ENCODE results near the gene CMC4. TPM values are rescaled to one million over a fixed set of nuclear protein-coding genes. Genes with fewer than 3 reads are reported as not detected.

The CMC4 gene
- total and polyA plus RNA-seq, 2 donors (not counting 1 experiment from before 2014, with no cell fraction given) = 8.1 to 9.6 TPM

DNA sequence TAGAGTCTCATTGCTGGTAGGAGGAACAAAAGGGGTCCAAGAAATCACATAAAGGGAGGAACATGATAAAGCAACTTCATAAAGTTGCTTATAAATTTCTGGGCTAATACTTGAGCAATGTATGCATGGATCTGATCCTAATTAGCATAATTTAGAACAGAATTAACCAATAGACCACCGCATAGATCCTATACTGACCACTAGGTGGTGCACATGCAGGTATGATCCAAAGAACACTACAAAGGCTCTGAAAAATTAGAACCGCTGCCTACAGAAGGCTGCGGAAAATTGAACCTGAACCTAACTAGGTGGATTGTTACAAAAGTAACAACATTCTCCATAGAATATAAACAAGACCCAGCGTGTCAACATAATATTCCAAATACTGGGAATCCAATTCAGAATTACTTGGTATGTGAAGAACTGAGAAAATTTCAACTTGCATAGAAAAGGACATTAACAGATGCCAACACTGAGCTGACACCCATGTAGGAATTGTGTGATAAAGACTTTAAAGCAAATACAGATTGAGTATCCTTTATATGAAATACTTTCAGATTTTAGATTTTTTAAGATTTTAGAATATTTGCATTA is 23.6 kb upstream of the CMC4 start:
- Histone ChIP-seq H3K9me3 (ENCODE audit: control insufficient read depth, insufficient read depth, low read depth, low read length) (no peaks in the 10 kb centered on the region), H3K4me1 (ENCODE audit: control insufficient read depth, extremely low read depth, insufficient read depth, low read length) (no peaks in the 10 kb centered on the region), H3K27ac (ENCODE audit: insufficient read depth, low read length) (no peak overlapping the region), H3K9ac (ENCODE audit: insufficient read depth, low read length) (no peak overlapping the region), H3K4me2 (ENCODE audit: extremely low read depth, insufficient read depth, low read length) (no peak overlapping the region), H3K27me3 (ENCODE audit: control insufficient read depth, insufficient read depth, low read length) (no peaks in the 10 kb centered on the region), H3K36me3 (ENCODE audit: control insufficient read depth, insufficient read depth, low read length) (no peaks in the 10 kb centered on the region), H3K4me3 (replicated peaks in 1 of 4; ENCODE audit: control extremely low read depth in 1 of 4, insufficient read depth in 1 of 4, low read depth in 3 of 4, low read length in 4 of 4) (no peak overlapping the region), H2AFZ (ENCODE audit: low read length) (no peak overlapping the region), H4K20me1 (ENCODE audit: control insufficient read depth, extremely low read depth, insufficient read depth, low read length) (no peaks in the 10 kb centered on the region), H3K79me2 (ENCODE audit: control insufficient read depth, insufficient read depth, low read length) (no peaks in the 10 kb centered on the region)
- TF ChIP-seq, protein P1, sequence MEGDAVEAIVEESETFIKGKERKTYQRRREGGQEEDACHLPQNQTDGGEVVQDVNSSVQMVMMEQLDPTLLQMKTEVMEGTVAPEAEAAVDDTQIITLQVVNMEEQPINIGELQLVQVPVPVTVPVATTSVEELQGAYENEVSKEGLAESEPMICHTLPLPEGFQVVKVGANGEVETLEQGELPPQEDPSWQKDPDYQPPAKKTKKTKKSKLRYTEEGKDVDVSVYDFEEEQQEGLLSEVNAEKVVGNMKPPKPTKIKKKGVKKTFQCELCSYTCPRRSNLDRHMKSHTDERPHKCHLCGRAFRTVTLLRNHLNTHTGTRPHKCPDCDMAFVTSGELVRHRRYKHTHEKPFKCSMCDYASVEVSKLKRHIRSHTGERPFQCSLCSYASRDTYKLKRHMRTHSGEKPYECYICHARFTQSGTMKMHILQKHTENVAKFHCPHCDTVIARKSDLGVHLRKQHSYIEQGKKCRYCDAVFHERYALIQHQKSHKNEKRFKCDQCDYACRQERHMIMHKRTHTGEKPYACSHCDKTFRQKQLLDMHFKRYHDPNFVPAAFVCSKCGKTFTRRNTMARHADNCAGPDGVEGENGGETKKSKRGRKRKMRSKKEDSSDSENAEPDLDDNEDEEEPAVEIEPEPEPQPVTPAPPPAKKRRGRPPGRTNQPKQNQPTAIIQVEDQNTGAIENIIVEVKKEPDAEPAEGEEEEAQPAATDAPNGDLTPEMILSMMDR (conservative IDR thresholded peaks at IDR 0.05 in 1 of 2, IDR thresholded peaks at IDR 0.05 in 1 of 2; ENCODE audit: low read depth in 1 of 2, low read length in 2 of 2) = peak; percentile 50 to 57
- no peak for TF ChIP-seq EZH2 (IDR thresholded peaks at IDR 0.05; ENCODE audit: low read length, missing control alignments)
- peak; percentile 10 to 47 for DNase-seq (ENCODE audit: low read depth in 2 of 2)

DNA sequence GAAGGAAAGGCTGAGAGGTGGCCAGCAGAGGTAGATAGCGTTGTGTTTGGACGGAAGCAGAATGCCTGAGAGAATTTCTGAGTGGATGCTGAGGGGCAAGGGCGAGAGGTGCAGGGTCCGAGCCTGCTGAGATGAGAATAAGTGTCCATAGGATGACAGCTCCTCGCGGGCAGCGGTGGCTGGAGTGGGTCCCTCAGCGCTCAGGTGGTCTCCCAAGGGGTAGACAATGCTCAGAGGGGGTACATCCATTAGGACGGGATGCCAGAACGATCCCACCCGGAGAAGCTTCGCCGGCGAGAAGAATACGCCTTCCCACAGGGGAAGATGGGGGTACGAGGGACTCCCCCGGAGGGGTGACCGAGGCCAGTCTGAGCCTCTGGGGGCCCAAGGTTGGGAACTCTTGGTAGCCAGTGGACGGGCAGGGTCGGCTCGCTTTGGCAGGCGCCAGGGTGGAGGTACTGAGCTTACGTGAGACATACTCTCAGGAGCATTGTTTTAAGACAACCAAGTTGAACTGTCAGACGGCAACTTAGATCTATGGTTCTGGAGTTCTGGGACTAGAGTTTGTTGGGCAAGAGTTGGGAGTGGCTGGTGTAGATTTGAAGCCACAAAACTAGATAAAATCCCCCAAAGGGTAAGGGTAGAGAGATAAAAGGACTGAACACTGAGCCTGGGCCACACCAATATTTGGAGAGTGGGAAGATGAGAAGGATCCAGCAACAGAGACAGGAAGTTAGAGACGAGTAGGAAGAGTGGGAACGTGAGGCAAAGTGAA is 16.2 kb upstream of the CMC4 start:
- H3K27me3 ChIP-seq (ENCODE audit: control insufficient read depth, insufficient read depth, low read length) = no peaks in the 10 kb centered on the region
- no peak overlapping the region for H2AFZ ChIP-seq (ENCODE audit: low read length)
- no peak for DNase-seq (ENCODE audit: low read depth in 2 of 2)
- no peaks in the 10 kb centered on the region for H3K4me1 ChIP-seq (ENCODE audit: control insufficient read depth, extremely low read depth, insufficient read depth, low read length)
- H3K36me3 ChIP-seq (ENCODE audit: control insufficient read depth, insufficient read depth, low read length) = no peaks in the 10 kb centered on the region
- no peak for TF ChIP-seq EZH2 (IDR thresholded peaks at IDR 0.05; ENCODE audit: low read length, missing control alignments)
- TF ChIP-seq, protein P1 (conservative IDR thresholded peaks at IDR 0.05 in 1 of 2, IDR thresholded peaks at IDR 0.05 in 1 of 2; ENCODE audit: low read depth in 1 of 2, low read length in 2 of 2) = no peak
- H3K79me2 ChIP-seq (ENCODE audit: control insufficient read depth, insufficient read depth, low read length) = no peaks in the 10 kb centered on the region
- no peak overlapping the region for H3K4me2 ChIP-seq (ENCODE audit: extremely low read depth, insufficient read depth, low read length)
- no peak overlapping the region for H3K9ac ChIP-seq (ENCODE audit: insufficient read depth, low read length)
- H4K20me1 ChIP-seq (ENCODE audit: control insufficient read depth, extremely low read depth, insufficient read depth, low read length) = no peaks in the 10 kb centered on the region
- no peak overlapping the region for H3K27ac ChIP-seq (ENCODE audit: insufficient read depth, low read length)
- no peaks in the 10 kb centered on the region for H3K9me3 ChIP-seq (ENCODE audit: control insufficient read depth, insufficient read depth, low read depth, low read length)
- H3K4me3 ChIP-seq (replicated peaks in 1 of 4; ENCODE audit: control extremely low read depth in 1 of 4, insufficient read depth in 1 of 4, low read depth in 3 of 4, low read length in 4 of 4) = no peak overlapping the region

DNA sequence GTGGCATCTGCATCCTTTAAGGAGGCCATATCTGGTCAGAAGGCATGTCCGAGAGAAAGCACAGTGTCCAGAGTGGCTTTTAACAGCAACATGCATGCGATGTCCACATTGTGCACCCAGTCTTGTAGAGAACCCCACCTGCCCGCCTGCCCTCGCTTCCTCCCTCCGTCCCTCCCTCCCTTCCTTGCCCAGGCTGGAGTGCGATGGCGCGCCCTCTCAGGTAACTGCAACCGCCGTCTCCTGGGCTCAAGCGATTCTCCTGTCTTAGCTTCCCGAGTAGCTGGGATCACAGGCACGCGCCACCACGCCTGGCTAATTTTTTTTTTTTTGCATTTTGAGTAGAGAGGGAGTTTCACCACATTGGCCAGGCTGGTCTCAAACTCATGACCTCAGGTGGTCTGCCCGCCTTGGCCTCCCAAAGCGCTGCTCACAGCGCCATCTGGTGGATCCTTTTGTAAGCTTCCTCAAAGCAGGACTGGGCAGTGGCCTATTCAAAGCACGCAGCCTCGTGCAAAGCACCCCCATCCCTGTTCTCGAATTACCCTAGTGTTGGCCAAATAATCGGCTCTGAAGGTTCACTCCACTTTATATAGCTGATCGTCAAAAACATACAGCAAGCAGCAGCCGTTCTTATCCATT is 15.4 kb upstream of the CMC4 start:
- H3K36me3 ChIP-seq (ENCODE audit: control insufficient read depth, insufficient read depth, low read length) = no peaks in the 10 kb centered on the region
- H3K9me3 ChIP-seq (ENCODE audit: control insufficient read depth, insufficient read depth, low read depth, low read length) = no peaks in the 10 kb centered on the region
- TF ChIP-seq, protein P1 (conservative IDR thresholded peaks at IDR 0.05 in 1 of 2, IDR thresholded peaks at IDR 0.05 in 1 of 2; ENCODE audit: low read depth in 1 of 2, low read length in 2 of 2) = peak; percentile 22 to 50
- TF ChIP-seq EZH2 (IDR thresholded peaks at IDR 0.05; ENCODE audit: low read length, missing control alignments) = no peak
- H3K79me2 ChIP-seq (ENCODE audit: control insufficient read depth, insufficient read depth, low read length) = no peaks in the 10 kb centered on the region
- peak in 1 of 2 donors; percentile 39 for DNase-seq (ENCODE audit: low read depth in 2 of 2)
- no peak overlapping the region for H2AFZ ChIP-seq (ENCODE audit: low read length)
- H3K9ac ChIP-seq (ENCODE audit: insufficient read depth, low read length) = no peak overlapping the region
- no peak overlapping the region for H3K4me2 ChIP-seq (ENCODE audit: extremely low read depth, insufficient read depth, low read length)
- H3K4me3 ChIP-seq (replicated peaks in 1 of 4; ENCODE audit: control extremely low read depth in 1 of 4, insufficient read depth in 1 of 4, low read depth in 3 of 4, low read length in 4 of 4) = no peak overlapping the region
- H3K27ac ChIP-seq (ENCODE audit: insufficient read depth, low read length) = no peak overlapping the region
- no peaks in the 10 kb centered on the region for H3K4me1 ChIP-seq (ENCODE audit: control insufficient read depth, extremely low read depth, insufficient read depth, low read length)
- H4K20me1 ChIP-seq (ENCODE audit: control insufficient read depth, extremely low read depth, insufficient read depth, low read length) = no peaks in the 10 kb centered on the region
- H3K27me3 ChIP-seq (ENCODE audit: control insufficient read depth, insufficient read depth, low read length) = no peaks in the 10 kb centered on the region
